Gastrocnemius medialis (tissue), 4 donors: ENCODE data around the gene CCDC74B. TPM values are rescaled to one million over a fixed set of nuclear protein-coding genes. Genes with fewer than 3 reads are reported as not detected.
A peak's percentile ranks its signal among the peaks of the same experiment; 100 is the strongest.
"Not testable (repeated sequence)": the region's sequence is repeated elsewhere in the genome, so short reads cannot be mapped to it uniquely, and the experiment has no call there.

Experiments
- ATAC-seq, 2 donors: fragments of 150-250 bp; one replicate each; pipeline ENCODE4 v1.9.1; 2016
- DNase-seq, 2 donors: peaks; one replicate each; pipeline ENCODE4 v3.0.0-alpha.2; 2019
- H3K27ac ChIP-seq, 4 donors: fragments of 200-600 bp; sonication (generic); 1 replicate in 1 of 4; 2 replicates in 3 of 4; pipeline ENCODE4 v1.5.1; 2016 to 2018; ENCODE audit warnings: mild to moderate bottlenecking in 2 of 4, moderate library complexity in 1 of 4
- H3K27me3 ChIP-seq, 3 donors: fragments of 200-600 bp; sonication (generic) in 2 of 3; 1 replicate in 1 of 3; 2 replicates in 2 of 3; pipeline versions ENCODE4 v1.5.1 to v1.6.0; 2016 to 2019; ENCODE audit warnings: mild to moderate bottlenecking in 1 of 3, moderate library complexity in 1 of 3
- H3K36me3 ChIP-seq, 2 donors: fragments of 200-600 bp; sonication (generic) in 1 of 2; one replicate each; pipeline ENCODE4 v1.5.1; 2017 to 2018
- H3K4me1 ChIP-seq, 2 donors: fragments of 200-600 bp; sonication (generic) in 1 of 2; one replicate each; pipeline ENCODE4 v1.5.1; 2016 to 2017; ENCODE audit warnings: mild to moderate bottlenecking in 2 of 2
- H3K4me3 ChIP-seq, 4 donors: fragments of 200-600 bp; sonication (generic) in 3 of 4; 1 replicate in 1 of 4; 2 replicates in 3 of 4; pipeline ENCODE4 v1.5.1; 2016 to 2019; ENCODE audit warnings: mild to moderate bottlenecking in 2 of 4
- H3K9me3 ChIP-seq, 3 donors: fragments of 200-600 bp; sonication (generic) in 2 of 3; 1 replicate in 1 of 3; 2 replicates in 2 of 3; pipeline ENCODE4 v1.5.1; 2016 to 2019
- POLR2A ChIP-seq, 2 donors: fragments of 450-650 bp; IDR thresholded peaks; one replicate each; pipeline ENCODE4 v1.6.1; 2017; ENCODE audit warnings: antibody characterized with exemption in 2 of 2, mild to moderate bottlenecking in 2 of 2, moderate library complexity in 2 of 2
- in situ Hi-C, 4 donors: fragments of 200-750 bp; cut with MboI; loops; one replicate each; pipeline versions ENCODE4 v1.15.0 to v1.8.0; 2017; ENCODE audit warnings: low sequenced_read_pairs in 4 of 4
- intact Hi-C: fragments of 100-400 bp; cut with DNase I; formaldehyde crosslinking; loops from one replicate; pipeline ENCODE4 v1.15.1; 2023; ENCODE audit warnings: low total_unique reads
- total RNA-seq, 4 donors: library from RNA; depleted of rRNA; stranded (reverse); fragments of >200 nt; gene quantifications; one replicate each; pipeline versions ENCODE4 v1.1.0 to v1.2.3, GENCODE V29; 2016
- TF ChIP-seq, protein P1 (sequence below), 5 experiments: fragments of 450-650 bp in 3 of 5; fragments of 200-600 bp in 2 of 5; sonication (generic) in 2 of 5; IDR thresholded peaks in 4 of 5; conservative IDR thresholded peaks in 1 of 5; 1 replicate in 4 of 5; 2 replicates in 1 of 5; pipeline ENCODE4 v1.5.1; 2016 to 2019; ENCODE audit warnings: antibody characterized with exemption in 5 of 5, mild to moderate bottlenecking in 3 of 5, moderate library complexity in 3 of 5

Gene CCDC74B
- total RNA-seq = 1 to 10 TPM in 1 of 4 donors, under 1 TPM in 1, not detected in 2; 0.42 to 1.2 TPM

DNA sequence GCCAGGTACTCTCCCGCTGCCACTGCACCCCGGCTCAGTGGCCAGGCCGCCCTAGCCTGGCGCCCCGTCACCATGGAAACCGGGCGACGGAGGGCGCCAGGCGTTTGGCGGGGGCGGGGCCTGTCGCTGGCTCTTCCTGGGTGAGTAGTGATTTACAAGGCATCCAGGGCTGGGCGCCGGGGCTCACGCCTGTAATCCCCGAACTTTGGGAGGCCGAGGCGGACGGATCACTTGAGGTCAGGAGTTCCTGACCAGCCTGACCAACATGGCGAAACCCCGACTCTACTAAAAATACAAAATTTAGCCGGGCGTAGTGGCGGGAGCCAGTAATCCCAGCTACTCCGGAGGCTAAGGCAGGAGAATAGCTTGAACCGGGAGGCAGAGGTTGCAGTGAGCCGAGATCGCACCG, at the start of gene CCDC74B:
CCDC74B (minus strand) TSS at position 107 of the 409 bp plus-strand sequence. CDS start 116 bp downstream, outside the sequence.
- H3K9me3 ChIP-seq, H3K4me1 ChIP-seq, DNase-seq, H3K27me3 ChIP-seq, H3K27ac ChIP-seq, intact Hi-C loops, in situ Hi-C loops, H3K36me3 ChIP-seq: not testable (repeated sequence)
- peak within 1 kb of the TSS; percentile 33 to 42 (median 40) for H3K4me3 ChIP-seq
- peak; percentile 44 to 58 for ATAC-seq

DNA sequence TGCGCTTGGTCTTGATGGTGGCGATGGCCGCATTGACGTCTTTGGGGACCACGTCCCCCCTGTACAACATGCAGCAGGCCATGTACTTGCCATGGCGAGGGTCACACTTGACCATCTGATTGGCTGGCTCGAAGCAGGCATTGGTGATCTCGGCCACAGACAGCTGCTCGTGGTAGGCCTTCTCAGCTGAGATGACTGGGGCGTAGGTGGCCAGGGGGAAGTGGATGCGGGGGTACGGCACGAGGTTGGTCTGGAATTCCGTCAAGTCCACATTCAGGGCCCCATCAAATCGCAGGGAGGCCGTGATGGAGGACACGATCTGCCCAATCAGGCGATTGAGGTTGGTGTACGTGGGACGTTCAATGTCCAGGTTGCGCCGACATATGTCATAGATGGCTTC, 48.9 kb upstream of the CCDC74B start:
- in situ Hi-C loops = loop anchor here in 3 of 4 donors (25.0 kb wide), 1 partner anchor 143 kb away; the partner anchor contains the start of gene IMP4 (in 3 of the 3)
- not testable (repeated sequence) for ATAC-seq, H3K4me3 ChIP-seq

DNA sequence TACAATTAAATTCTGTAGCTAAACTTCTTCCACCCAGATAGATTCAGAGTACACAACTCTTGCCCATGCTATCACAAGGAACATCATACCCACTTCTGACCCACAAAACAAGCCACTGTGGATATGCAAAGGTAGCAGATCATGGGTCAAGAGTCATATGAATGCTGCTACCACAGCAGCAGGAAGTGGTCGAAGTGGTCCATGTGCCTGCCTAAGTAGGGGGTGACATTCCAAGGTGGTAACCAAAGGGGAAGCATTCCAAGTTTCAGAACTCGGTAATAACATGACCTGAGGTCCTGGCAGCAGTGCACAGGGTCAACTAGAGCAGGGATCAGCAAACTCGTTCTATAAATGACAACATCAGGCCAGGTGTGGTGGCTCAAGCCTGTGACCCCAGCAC, 47.5 kb upstream of the CCDC74B start:
- intact Hi-C loops, H3K4me3 ChIP-seq: not testable (repeated sequence)
- in situ Hi-C loops = loop anchor here in 3 of 4 donors (25.0 kb wide), 1 partner anchor 145 kb away; the partner anchor contains the start of gene IMP4 (in 3 of the 3)

More for the DNA sequence above, 48.9 kb upstream of the CCDC74B start:
- DNase-seq, H3K27ac ChIP-seq, H3K27me3 ChIP-seq, H3K4me1 ChIP-seq, H3K9me3 ChIP-seq, H3K36me3 ChIP-seq, intact Hi-C loops: not testable (repeated sequence)

DNA sequence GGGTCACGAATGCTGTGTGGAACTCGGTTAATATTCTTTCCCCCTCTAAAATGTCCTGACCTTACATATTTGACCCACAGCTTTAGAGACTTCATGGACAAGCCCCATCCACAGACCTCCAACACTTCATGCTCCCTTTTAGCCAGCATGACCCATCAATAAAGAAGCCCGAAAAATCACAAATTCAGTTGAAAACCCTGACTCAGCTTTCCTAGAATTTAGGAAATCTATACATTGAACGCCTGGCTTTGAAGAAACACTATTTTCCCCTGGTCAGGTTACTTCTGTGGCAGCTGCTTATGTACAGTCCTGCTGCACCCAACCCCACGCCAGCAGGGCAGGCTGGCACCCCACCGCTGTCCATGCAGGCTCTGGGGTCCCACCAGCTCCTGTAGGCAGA, 46.4 kb upstream of the CCDC74B start:
- intact Hi-C loops, H3K4me1 ChIP-seq, H3K9me3 ChIP-seq, H3K36me3 ChIP-seq, H3K27me3 ChIP-seq, H3K27ac ChIP-seq, ATAC-seq, H3K4me3 ChIP-seq, DNase-seq: not testable (repeated sequence)
- in situ Hi-C loops = loop anchor here in 3 of 4 donors (25.0 kb wide), 1 partner anchor 146 kb away; the partner anchor contains the start of gene IMP4 (in 3 of the 3)

More for the DNA sequence above, 47.5 kb upstream of the CCDC74B start:
- H3K4me1 ChIP-seq, DNase-seq, H3K27ac ChIP-seq, ATAC-seq, H3K9me3 ChIP-seq, H3K36me3 ChIP-seq, H3K27me3 ChIP-seq: not testable (repeated sequence)

DNA sequence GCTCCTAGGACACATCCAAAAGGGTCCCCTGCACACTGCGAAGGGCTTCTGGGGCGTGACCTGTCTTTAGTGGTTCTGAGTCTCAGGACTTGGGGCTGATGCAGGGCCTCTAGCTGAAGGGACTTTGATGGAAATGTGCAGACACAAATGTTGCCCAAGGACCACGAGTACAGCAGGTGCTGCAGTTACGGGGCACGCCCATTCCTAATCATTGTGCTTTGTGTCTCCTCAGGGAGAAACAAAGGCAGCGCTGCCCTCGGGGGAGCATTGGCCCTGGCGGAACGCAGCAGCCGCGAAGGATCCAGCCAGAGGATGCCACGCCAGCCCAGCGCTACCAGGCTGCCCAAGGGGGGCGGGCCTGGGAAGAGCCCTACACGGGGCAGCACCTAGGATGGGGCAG, 45.3 kb upstream of the CCDC74B start:
- DNase-seq = no peak
- H3K9me3 ChIP-seq = no peaks in the 10 kb centered on the region
- no peaks in the 10 kb centered on the region for H3K4me1 ChIP-seq
- intact Hi-C loops (no loop called here), in situ Hi-C loops (loop anchor here in 3 of 4 donors (25.0 kb wide), 1 partner anchor 147 kb away; the partner anchor contains the start of gene IMP4 (in 3 of the 3))
- no peak for ATAC-seq
- no peaks in the 10 kb centered on the region for H3K27me3 ChIP-seq
- no peak overlapping the region for H3K4me3 ChIP-seq
- H3K36me3 ChIP-seq = no peaks in the 10 kb centered on the region
- TF ChIP-seq POLR2A (IDR thresholded peaks at IDR 0.05) = no peak
- H3K27ac ChIP-seq = no peak overlapping the region

DNA sequence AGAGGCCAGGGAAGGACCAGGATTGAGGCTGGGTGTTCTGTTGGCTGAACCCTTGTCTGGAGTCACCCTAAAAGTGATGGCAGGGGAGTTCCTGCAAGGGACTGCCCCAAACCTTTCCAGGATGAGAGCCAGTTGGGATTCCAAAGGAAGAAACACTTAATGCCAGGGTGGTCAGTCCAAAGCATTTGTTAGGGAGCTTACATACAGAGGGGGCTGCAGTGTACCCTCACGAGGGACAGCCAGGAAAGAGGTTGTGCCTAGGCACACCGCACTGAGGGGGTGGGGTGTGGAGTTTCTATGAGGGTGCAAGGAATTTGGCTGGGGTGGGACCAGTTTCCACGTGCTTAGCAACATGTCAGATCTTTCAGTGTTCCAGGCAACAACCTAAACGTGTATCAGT, 44.0 kb upstream of the CCDC74B start:
- in situ Hi-C loops (loop anchor here in 3 of 4 donors (25.0 kb wide), 1 partner anchor 148 kb away; the partner anchor contains the start of gene IMP4 (in 3 of the 3)), intact Hi-C loops (loop anchor here (5.0 to 10.0 kb wide), 2 partner anchors 1298 to 1864 kb away; no protein-coding TSS in a partner anchor)
- DNase-seq, H3K9me3 ChIP-seq, H3K27ac ChIP-seq, H3K36me3 ChIP-seq, ATAC-seq, H3K4me3 ChIP-seq, H3K4me1 ChIP-seq, H3K27me3 ChIP-seq: not testable (repeated sequence)

DNA sequence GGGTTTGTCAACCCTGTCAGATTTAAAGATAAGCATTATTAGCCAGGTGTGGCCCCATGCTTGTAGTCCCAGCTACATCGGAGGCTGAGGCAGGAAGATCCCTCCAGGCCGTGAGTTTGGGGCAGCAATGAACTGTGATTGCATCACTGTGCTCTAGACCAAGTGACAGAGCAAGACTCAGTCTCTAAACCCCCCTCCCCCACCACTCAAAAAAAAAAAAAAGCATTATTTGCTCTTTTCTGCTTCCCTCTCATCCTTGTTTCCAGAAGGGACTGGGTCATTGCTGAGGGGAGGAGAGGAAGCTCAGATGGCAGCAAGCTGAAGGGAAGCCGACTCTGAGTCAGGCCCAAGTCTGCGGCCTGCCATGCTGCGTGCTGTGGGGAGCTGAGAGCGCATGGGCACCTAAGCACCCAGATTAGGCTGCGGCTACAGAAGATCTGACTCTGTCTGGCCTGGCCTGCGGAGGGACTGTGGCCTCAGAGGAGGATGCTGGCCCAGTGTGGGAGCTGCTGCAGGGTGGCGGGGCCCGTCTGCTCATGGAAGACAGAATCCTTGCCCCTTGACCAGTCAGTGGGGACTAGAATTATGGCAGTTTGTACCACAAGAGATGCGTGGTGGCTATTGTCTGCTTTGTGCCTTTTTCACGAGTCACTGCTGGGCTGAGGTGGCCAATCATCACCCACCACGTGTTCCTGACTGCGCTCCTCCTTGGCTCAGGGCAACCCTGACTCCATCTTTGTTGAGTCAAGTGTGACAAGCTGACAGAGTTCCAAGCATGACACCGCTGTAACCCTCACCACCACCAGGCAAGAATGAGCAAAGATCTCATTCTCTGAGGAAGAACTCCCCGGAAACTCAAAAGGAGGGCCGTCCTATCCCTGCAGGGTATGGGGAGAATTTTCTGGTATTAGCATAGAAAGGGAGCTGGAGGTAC, 43.2 kb upstream of the CCDC74B start:
- intact Hi-C loops (loop anchor here (5.0 to 10.0 kb wide), 2 partner anchors 1299 to 1863 kb away; no protein-coding TSS in a partner anchor), in situ Hi-C loops (loop anchor here in 3 of 4 donors (25.0 kb wide), 1 partner anchor 149 kb away; the partner anchor contains the start of gene IMP4 (in 3 of the 3))

DNA sequence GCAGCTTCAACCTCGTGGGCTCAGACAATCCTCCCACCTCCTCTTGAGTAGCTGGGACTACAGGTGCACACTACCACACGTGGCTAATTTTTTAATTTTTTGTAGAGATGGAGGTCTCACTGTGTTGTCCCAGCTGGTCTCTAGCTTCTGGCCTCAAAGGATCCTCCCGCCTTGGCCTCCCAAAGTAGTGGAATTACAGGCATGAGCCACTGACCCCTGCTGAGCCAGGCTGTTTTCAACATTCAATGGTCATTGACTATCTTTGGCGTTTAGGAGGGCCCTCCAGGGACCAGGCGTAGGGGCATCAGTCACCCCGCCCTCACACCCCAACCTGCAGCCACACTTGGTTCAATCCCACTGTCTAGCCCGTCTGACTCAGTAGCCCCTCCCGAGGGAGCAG, 42.4 kb upstream of the CCDC74B start:
- H3K27me3 ChIP-seq = no peaks in the 10 kb centered on the region
- no peak for ATAC-seq
- in situ Hi-C loops (loop anchor here in 3 of 4 donors (25.0 kb wide), 1 partner anchor 150 kb away; the partner anchor contains the start of gene IMP4 (in 3 of the 3)), intact Hi-C loops (loop anchor here (5.0 to 10.0 kb wide), 2 partner anchors 1300 to 1862 kb away; no protein-coding TSS in a partner anchor)
- H3K4me1 ChIP-seq = peaks cover 0 to 4% of the 10 kb centered on the region in 2 donors
- DNase-seq = no peak
- no peaks in the 10 kb centered on the region for H3K9me3 ChIP-seq
- H3K36me3 ChIP-seq = peaks cover 0 to 7% of the 10 kb centered on the region in 2 donors
- H3K4me3 ChIP-seq = no peak overlapping the region
- TF ChIP-seq, protein P1, sequence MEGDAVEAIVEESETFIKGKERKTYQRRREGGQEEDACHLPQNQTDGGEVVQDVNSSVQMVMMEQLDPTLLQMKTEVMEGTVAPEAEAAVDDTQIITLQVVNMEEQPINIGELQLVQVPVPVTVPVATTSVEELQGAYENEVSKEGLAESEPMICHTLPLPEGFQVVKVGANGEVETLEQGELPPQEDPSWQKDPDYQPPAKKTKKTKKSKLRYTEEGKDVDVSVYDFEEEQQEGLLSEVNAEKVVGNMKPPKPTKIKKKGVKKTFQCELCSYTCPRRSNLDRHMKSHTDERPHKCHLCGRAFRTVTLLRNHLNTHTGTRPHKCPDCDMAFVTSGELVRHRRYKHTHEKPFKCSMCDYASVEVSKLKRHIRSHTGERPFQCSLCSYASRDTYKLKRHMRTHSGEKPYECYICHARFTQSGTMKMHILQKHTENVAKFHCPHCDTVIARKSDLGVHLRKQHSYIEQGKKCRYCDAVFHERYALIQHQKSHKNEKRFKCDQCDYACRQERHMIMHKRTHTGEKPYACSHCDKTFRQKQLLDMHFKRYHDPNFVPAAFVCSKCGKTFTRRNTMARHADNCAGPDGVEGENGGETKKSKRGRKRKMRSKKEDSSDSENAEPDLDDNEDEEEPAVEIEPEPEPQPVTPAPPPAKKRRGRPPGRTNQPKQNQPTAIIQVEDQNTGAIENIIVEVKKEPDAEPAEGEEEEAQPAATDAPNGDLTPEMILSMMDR (IDR thresholded peaks at IDR 0.05 in 4 of 5, conservative IDR thresholded peaks at IDR 0.05 in 1 of 5) = no peak
- no peak for TF ChIP-seq POLR2A (IDR thresholded peaks at IDR 0.05)
- H3K27ac ChIP-seq = no peak overlapping the region

More for the DNA sequence above, 43.2 kb upstream of the CCDC74B start:
- H3K36me3 ChIP-seq, H3K4me3 ChIP-seq, H3K27me3 ChIP-seq, DNase-seq, ATAC-seq, H3K9me3 ChIP-seq, H3K4me1 ChIP-seq, H3K27ac ChIP-seq: not testable (repeated sequence)
